ENCODE measurements around the gene KDM4C. TPM values are rescaled to one million over a fixed set of nuclear protein-coding genes. Genes with fewer than 3 reads are reported as not detected.

KDM4C gene
- total RNA-seq, 1 donor from 2014 or later = 48.4 TPM

DNA sequence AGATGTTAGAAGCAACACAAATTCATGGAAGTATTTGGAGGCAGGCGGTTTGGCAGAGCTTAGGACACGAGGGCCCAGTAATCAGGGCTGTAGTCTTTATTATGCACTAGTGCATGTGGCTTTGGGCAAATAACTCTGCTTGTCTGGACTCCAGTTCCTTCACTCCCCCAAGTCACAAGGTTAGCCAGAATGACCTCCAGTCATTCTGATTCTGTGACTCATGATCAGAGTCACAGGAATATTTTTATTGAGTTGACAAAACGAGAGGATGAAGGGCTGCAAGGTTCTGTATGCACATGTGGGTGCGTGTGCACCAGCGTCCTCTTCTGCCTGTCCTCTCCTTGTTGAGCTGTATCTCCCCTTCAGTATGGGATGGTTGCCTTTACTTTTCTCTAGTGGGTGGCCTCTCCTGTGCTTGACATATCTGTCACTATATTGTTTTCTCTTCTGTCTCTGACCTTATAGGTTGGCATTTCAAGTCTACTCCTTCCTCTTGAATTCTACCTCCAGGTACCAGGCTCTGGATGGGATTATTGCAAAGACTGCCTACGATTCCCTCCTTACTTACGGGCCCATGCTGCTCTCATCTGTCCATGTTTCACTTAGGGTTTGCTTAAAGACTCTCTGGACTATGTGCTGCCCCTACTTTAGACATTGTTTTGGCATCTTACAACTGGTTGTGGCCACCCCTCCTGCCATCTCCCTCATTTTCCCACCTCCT is 94.6 kb downstream of the KDM4C start:
- intact Hi-C loops (cut with micrococcal nuclease) = no loop called here

DNA sequence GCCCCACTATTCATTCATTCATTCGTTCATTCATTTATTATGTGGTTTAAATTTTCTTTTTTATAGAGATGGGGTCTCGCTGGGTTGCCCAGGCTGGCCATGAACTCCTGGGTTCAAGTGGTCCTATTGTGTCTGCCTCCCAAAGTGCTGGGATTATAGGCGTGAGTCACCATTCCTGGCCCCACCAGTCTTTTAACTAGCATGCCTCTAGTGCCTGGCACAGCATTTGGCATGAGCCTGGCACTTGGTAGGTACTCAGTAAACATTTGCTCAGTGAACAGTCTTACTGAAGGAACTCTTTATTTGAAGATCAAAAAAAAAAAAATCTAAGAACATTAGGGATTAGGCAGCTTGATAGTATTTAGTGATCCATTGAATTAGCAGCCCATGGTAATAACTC is 98.1 kb downstream of the KDM4C start:
- intact Hi-C loops (cut with micrococcal nuclease) = no loop called here

DNA sequence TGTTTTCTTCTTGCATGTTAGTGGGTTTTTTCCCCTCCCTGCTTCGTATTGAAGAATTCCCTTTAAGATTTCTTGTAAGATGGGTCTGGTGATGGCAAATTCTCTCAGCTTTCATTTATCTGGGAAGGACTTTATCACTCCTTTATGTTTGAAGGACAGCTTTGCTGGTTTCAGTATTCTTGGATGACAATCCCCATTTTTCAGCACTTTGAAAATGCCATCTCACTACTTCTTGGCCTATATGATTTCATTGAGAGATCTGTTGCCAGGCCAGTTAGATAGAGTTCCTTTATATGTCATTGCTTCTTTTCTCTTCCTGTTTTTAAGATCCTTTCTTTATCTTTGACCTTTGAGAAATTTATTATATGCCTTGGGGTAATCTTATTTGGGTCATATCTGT is 106.3 kb downstream of the KDM4C start:
- intact Hi-C loops (cut with micrococcal nuclease) = no loop called here

DNA sequence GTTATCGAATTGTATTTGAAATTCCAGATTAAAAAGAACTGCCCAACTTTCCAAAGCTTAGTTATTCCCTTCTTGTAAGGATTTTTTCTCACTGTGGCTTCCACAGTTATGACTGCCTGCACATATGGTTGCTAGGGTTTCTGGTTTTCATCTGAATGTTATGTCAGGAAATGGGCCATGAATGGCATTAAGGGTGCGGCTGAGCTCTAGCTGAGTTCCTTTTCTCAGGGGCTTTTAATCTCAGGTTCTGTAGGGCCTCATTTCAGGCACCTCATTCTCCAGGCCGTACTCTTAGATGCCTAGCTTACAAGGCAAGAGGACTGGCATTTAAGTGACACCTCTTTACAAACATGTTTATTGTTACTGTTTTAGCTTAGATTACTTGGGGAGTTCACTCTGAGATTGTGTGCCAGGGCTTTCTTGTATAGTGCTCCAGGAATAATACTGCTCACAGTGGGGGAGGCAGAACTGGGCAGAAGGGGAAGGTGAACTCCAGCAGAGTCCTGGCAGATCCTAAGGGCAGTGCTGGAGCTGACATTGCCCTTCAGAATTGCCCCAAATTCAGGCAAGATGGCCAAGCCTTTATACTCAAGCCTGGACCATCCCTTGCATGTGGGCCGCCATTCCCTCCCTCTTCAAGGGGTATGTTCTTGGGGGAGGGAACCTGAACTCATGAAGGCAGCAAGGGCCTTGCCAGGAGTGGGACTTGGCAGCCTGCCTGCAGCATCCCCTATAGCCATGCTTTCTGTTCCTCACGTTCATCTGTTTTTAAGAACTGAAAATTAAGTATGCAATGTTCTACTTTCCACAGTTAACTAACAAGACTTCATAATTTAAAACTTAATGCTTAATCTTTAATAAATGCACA is 111.5 kb downstream of the KDM4C start:
- intact Hi-C loops (cut with micrococcal nuclease) = no loop called here

DNA sequence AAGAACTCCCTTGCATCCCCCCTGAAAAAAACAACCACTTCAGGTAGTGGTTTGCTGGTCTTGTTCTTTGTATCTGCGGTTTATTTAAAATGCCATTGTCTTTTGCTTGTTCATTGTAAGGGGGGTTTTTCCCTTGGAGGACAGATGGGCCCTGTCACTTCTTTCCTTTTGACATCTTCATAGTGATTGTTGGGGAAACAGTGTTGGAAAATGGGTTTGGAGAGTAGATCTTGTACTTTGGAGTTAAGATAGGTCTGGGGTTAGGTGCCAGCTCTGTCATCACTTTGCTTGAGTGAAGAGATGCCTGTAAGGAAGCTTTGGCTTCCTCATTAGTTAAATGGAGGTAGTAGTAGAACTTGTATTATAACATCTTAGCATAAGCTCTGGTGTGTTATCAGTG is 112.4 kb downstream of the KDM4C start:
- intact Hi-C loops (cut with micrococcal nuclease) = no loop called here

DNA sequence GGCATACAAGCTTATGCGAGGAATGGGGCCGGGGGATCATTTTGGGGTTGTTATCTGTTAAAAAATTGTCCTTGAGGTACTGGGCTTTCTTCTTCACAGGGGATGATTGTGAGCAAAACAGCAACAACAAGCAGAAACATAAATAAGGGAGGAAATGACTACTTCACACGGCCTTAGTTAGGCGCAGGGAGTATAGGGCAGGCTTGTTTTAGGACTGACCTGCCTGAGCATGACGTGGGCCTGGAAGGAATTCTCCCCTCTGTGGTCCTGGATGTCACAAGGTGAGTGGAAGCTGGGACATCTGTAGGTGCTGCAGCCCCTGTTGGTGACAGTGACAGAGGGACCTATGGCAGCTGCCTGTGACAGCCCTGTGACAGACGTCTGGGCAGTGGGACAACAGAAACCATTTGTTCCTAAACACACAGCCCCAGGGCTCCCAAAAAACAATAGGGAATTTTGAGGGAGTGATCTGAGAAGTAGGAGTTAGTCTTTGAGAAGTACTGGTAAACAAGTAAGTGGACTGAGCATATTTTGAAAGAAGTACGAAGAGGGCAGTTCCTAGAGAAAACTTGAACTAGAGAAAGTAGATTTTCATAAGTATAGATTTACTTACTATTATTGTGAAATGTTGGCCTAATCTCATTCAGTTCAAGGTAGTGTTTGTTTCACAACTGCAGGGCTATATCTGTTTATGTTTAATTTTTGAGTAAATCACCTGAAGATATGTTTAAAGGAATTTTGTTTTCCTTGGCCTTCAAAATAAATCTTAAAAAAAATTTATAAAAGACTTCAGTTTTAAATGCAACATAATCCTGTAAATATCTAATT is 113.1 kb downstream of the KDM4C start:
- intact Hi-C loops (cut with micrococcal nuclease) = no loop called here

DNA sequence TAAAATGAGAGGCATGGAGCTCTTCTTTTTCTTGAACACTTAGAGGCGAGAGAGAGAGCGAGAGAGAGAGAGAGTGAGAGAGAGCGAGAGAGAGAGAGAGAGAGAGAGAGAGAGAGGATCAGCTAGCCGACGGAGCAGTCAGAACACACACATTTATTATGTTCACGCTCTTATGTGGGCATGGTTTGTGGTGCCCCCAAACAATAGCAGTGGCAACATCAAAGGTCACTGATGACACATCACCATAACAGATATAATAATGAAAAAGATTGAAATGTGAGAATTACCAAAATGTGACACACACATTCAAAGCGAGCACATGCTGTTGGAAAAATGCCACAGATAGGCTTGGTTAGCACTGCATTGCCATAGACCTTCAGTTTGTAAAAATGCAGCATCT is 116.1 kb downstream of the KDM4C start:
- intact Hi-C loops (cut with micrococcal nuclease) = no loop called here

DNA sequence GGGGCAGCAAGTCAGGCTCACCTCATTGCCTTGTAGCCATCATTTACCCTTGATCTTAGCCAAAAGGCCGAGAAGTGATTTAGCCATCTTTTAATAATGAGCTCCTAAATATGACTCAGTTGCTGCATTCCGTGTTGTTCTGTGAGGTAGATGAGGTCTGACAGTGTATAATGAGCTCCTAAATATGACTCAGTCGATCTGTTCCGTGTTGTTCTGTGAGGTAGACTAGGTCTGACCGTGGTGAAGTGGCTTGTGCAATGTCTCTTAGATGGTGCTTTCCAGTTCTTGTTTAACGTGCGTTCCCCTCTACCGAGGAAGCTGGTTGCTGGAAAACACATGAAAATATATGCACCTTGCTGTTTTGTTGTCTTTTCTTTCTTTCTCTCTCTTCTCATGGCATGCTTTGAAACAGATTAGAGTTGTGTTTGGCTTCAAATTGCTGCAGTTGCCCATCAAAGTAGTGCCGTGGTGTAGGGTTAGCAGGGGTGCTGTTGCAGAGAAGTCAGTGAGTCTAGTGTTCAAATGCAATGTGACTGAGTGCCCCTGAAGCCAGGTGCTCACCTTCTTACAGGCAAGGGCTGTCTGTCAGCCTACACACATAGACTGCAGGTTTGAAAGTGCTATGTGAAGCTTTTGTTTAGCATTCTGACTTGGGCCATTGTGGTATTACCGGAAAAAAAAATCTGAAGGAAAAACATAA is 118.6 kb downstream of the KDM4C start:
- intact Hi-C loops (cut with micrococcal nuclease) = no loop called here

DNA sequence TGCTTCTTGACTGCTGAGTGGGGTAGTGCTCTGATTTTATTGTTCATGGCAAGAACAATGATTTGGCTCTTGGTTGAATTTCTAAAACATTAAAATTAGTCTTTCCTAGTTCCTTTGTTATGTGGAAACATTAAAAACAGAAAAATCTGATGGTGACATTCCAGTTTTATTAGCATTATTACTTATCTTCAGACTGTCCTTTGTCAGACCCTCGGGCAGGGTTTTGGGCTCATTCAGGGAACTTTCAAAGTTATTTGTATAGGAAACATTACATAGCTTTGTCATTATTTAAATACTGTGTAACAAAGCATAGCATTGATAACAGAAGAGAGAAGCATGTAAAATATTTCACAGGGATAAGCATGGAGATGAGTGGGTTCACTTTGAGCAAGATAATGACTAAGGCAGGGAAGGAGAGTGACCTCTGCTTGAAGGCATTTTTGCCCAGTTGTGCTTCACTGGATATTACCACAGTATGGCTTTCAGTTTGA is 119.9 kb downstream of the KDM4C start:
- intact Hi-C loops (cut with micrococcal nuclease) = no loop called here

DNA sequence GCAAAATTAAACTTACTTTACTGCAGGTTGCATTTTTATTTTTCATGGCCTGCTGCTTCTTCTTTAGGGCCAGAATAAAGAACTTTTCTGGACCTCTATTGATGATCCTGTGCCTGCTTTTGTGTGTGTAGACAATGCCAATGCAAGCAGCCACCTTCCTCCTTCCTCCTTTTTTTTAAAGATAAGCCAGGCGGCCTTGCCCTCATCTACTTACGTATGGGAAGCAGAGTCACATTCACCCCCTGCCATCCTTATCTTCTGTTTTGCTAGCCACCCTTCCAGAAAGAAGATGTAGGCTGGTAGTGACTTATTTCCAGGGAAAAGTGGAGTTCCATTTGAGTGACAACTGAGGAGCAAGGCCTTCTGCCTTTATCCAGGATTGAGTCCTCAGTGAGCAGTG is 122.9 kb downstream of the KDM4C start:
- intact Hi-C loops (cut with micrococcal nuclease) = no loop called here

DNA sequence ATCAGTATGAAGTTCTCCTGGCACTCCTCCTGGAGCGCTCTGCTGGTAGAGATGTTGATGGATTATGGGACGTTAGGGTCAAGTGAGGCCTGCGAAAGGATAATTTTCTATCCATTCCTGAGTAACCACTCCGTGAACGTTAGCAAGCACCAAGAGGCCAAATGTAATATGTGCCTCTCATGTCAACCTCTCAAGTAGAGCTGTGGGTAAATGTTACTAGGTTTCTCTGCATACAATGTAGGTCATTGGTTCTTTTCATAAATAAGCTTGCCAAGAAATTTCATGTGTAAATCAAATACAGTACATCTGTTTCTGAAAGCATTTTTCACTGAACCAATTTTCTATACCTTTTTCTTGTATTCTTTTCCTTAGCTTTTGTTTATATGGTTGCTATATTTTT is 126.3 kb downstream of the KDM4C start:
- intact Hi-C loops (cut with micrococcal nuclease) = no loop called here

DNA sequence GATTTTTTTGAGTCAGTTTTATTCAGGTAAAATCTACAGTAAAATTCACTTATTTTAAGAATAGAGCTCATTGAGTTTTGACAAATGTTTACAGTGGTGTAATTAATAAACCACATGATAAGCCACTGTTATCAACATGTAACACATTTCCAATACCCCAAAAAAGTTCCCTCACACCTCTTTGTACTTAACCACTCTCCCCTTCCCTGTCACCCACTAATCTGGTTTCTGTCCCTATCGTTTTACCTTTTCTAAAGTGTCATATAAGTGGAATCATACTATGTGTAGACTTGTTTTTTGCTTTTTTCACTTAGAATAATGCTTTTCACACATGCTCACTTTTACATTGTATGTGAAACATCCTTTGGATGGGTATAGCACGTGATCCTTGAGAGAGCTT is 127.2 kb downstream of the KDM4C start:
- intact Hi-C loops (cut with micrococcal nuclease) = no loop called here

DNA sequence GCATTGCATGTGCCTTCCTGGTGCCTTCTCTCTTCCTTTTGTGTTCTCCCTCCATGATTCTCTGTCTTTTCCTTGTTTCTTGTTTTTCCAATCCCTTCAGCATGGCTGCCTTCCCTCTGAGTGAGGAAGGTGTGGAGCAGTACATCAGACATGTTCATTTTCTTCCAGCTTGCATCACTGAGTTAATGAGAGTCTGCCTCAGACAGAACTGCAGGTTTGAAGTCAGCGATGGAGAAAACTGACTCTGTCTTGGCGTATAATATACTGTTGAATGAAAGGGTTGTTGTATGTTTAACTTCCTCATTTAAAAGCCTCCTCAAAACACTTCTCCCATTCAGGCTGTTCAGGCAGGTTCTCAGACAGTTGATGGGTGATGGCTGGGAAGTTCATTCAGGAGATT is 129.3 kb downstream of the KDM4C start:
- intact Hi-C loops (cut with micrococcal nuclease) = no loop called here

DNA sequence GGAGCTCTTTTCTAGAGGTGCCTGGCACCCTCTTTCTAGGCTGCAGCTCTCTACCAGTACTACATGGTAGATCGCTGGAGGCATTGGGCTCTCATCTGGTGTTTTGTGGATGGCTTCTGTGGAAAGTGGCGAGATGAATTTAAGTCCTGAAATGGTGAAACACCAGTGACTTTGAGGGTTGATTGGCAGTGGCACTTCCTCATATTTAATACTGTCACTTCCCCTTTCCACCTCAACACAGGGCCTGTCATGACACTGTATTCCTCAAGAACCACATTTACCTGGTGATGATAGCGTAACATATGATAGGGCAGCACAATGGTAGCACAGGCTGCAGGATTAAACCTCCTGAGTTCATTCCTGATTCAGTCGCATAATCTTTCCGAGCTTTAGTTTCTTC is 132.1 kb downstream of the KDM4C start:
- intact Hi-C loops (cut with micrococcal nuclease) = loop anchor here (10.0 kb wide), 3 partner anchors 185 to 1085 kb away; no protein-coding TSS in a partner anchor

DNA sequence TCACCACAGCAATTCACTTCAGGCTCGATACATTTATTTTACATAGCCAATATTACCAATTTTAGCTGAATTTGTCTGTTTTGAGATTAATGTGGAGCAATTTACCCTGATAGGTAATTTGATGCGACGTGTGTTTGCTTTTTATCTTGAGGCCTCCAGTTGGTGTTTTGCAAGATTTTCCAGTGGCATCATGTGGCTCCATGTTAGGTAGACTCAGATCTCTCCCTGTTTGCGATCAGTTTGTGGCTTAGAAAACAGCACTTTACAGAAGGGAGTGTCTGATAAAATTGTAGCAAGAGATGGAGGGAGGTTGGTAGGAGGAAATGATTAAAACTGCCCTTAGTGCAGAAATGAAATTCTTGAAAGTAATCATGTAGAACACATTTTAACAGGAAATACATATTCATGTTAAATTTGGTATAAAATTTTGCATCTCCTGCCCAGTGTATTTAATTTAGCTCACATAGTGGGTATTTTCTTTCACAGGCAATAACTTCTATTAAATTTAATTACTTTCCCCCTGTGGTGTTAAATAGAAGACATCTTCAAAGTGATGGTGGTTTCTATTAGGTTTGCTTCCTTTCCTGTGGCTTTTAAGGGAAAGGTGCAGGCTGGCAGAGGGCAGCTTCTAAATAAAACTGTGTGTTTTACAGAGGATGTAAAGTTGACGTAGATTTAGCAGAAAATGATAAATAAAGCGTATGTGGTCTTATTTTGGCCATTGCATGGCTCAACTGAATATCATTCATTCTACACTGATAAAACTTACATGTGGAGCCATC is 135.8 kb downstream of the KDM4C start:
- intact Hi-C loops (cut with micrococcal nuclease) = loop anchor here (2.0 to 10.0 kb wide), 4 partner anchors 137 to 1081 kb away; partner anchors contain the start of gene KDM4C

DNA sequence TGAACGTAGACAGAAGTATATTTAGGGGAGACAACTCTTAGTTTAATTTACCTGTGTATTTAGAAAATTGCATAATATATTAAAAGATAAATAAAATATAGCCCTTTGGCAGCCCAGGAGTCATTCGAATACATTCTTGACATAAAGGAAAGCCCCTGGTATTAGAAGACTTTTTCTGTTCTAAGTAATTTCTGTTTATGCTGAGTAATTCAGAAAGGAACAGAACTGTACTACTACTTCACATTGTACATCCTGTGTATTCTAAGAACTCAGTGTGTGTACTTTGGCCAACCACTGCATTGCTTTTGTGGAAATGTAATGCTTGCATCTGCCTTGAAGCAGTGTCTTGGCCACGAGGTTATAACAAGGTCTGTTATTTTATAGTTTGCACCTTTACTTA is 136.4 kb downstream of the KDM4C start:
- intact Hi-C loops (cut with micrococcal nuclease) = loop anchor here (2.0 to 10.0 kb wide), 4 partner anchors 137 to 1081 kb away; partner anchors contain the start of gene KDM4C

DNA sequence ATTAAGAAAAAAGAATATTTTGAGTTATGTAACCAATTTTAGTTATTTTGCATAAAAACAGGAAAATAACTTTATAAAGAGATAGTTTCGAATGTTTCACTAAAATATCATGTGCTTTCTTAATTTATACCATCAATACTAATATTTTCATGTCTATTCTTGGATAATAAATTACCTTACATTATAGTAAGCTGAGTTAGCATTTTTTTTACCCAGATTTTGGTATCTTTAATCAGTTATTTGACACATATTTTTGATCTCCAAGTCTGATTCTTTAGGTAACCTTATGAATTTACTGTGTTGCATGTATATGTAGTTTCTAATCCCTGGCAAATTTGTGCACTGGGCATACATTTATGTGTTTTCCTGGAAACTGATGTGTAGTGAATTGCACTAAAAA is 138.0 kb downstream of the KDM4C start:
- intact Hi-C loops (cut with micrococcal nuclease) = loop anchor here (2.0 to 10.0 kb wide), 4 partner anchors 139 to 1079 kb away; partner anchors contain the start of gene KDM4C

DNA sequence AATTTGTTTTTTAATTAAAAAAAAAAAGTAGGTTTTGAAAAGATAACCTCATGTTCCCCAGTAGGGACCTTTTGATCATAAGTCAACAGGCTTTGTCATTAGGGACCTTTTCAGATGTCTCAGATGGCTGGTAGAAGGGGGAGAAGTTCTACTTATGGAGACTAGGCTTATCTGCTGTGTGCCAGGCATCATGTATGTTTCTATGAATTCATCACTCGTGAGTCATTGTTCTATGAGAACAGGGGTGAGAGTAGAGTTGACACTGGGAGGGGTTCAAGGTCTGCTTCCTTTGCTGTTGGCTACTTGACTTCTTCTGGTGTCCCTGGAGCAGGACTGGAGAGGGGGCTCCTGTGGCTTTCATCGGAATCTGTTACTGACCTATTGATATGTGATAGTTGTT is 138.8 kb downstream of the KDM4C start:
- intact Hi-C loops (cut with micrococcal nuclease) = loop anchor here (10.0 kb wide), 3 partner anchors 192 to 1078 kb away; no protein-coding TSS in a partner anchor

DNA sequence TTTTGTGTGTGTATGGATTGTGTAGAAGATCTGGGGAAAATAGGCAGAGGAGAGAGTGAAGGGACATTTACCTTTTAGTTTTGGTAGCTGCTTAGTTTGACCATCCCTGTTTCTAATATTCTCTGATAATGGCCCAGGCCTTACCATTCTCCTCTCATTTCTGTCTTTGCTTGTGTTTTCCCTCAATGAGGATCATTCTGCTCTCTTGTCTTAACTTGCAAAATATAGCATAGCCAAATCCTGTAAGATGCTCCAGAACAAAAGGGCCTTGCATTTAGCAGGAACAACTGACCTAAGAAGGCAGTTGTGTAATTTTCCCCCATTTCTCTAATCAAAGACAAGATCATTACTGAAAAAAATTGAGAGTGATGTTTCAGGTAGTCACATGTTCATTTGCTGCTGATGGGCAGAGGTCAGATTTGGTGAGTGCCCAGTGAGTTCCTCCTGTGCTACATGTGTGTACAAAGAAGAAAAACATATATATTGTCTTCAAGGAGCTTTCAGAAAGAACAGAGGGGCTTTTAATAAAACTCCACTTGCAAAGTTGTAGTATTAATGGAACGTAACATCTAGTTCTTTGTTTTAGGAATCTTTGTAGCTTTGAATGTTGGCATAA is 139.5 kb downstream of the KDM4C start:
- intact Hi-C loops (cut with micrococcal nuclease) = loop anchor here (10.0 kb wide), 3 partner anchors 193 to 1077 kb away; no protein-coding TSS in a partner anchor
